Uterus (tissue), 2 donors: ENCODE data around the gene FGR.

Experiments
- POLR2A ChIP-seq, 2 donors: fragments of 450-650 bp; IDR thresholded peaks; one replicate each; pipeline ENCODE4 v1.6.1; 2016; ENCODE audit warnings: antibody characterized with exemption in 2 of 2, mild to moderate bottlenecking in 1 of 2, moderate library complexity in 1 of 2
- TF ChIP-seq, protein P1 (sequence below), 4 experiments: fragments of 200-600 bp in 2 of 4; fragments of 450-650 bp in 2 of 4; sonication (generic) in 2 of 4; IDR thresholded peaks; one replicate each; pipeline ENCODE4 v1.5.1; 2016 to 2019; ENCODE audit warnings: antibody characterized with exemption in 4 of 4, mild to moderate bottlenecking in 2 of 4, moderate library complexity in 1 of 4

DNA sequence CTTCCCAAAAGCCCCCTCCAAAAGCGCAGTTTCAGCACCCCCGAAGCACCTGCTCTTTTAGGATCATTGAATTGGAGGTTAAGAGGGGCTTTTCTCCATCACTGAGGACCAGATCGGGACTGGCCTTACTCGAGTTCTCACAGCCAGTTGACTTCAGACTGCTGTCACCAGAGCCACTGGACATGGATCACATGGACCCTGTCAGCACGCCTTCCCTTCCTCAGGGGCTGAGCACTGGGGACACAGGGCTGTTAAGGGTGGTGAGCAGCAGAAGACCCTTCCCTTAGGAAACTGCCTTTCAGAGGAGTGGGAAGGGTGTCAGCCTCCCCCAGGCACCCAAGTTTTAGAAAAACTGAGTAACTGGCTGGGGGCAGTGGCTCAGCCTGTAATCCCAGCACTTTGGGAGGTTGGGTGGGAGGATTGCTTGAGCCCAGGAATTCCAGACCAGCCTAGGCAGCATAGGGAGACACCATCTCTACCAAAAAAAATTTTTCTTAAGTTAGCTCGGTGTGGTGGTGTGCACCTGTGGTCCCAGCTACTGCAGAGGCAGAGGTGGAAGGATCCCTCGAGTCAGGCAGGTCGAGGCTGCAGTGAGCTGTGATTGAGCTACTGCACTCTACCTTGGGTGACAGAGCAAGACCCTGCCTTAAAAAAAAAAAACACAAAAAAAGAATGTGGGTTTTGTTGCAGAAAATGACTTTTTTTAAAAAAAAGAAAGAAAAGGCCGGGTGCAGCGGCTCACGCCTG is 584 bp upstream of the FGR start:
- no peak for TF ChIP-seq POLR2A (IDR thresholded peaks at IDR 0.05)
- TF ChIP-seq, protein P1, sequence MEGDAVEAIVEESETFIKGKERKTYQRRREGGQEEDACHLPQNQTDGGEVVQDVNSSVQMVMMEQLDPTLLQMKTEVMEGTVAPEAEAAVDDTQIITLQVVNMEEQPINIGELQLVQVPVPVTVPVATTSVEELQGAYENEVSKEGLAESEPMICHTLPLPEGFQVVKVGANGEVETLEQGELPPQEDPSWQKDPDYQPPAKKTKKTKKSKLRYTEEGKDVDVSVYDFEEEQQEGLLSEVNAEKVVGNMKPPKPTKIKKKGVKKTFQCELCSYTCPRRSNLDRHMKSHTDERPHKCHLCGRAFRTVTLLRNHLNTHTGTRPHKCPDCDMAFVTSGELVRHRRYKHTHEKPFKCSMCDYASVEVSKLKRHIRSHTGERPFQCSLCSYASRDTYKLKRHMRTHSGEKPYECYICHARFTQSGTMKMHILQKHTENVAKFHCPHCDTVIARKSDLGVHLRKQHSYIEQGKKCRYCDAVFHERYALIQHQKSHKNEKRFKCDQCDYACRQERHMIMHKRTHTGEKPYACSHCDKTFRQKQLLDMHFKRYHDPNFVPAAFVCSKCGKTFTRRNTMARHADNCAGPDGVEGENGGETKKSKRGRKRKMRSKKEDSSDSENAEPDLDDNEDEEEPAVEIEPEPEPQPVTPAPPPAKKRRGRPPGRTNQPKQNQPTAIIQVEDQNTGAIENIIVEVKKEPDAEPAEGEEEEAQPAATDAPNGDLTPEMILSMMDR (IDR thresholded peaks at IDR 0.05), result no peak
